ENCODE data around the gene NCOA1.

DNA sequence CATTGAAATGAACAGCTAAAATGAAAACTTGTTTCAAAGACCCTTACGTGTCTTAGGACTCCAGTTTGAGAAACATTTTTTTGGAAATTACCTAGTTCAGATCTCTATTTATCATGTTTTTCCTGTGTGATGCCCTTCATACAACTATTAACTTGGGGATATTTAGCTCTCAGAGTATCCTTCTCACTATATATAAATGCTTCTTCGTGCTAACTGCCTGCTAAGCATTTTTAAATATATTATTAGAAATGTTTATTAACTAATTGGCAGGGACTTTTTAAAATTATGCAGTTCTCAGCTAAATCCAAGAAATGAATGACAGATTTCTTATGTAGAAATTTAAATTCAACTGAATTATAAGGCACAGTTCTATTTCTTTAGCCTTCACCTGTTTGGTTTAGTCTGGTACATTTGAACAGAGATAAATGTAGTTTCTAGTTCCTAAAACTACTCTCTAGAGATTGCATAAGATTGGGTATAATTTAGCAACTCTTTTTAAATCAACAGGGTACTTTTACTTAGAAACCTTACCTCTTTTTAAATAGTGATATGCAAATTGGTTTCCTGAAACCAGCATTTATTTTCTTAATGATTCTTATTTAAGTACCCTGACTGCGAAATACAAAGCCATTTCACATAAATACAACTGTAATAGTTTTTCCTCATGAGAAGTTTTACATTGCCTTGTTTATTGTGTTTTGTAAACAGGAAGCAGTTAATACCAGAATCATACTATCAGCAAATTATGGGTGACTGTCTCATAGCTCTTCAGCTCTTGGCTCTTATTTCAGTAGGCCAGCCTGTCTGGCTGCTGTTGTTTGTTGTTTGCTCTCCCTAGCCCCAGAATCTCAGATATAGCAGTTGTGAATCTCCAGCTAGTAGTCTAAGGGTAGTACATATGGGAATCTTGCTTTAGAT, 161.5 kb downstream of the NCOA1 start:
- TF ChIP-seq, protein P1, sequence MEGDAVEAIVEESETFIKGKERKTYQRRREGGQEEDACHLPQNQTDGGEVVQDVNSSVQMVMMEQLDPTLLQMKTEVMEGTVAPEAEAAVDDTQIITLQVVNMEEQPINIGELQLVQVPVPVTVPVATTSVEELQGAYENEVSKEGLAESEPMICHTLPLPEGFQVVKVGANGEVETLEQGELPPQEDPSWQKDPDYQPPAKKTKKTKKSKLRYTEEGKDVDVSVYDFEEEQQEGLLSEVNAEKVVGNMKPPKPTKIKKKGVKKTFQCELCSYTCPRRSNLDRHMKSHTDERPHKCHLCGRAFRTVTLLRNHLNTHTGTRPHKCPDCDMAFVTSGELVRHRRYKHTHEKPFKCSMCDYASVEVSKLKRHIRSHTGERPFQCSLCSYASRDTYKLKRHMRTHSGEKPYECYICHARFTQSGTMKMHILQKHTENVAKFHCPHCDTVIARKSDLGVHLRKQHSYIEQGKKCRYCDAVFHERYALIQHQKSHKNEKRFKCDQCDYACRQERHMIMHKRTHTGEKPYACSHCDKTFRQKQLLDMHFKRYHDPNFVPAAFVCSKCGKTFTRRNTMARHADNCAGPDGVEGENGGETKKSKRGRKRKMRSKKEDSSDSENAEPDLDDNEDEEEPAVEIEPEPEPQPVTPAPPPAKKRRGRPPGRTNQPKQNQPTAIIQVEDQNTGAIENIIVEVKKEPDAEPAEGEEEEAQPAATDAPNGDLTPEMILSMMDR (conservative IDR thresholded peaks at IDR 0.05; ENCODE audit: low read length): no peak
- TF ChIP-seq EZH2phosphoT487 (IDR thresholded peaks at IDR 0.05; ENCODE audit: borderline replicate concordance, low read depth, low read length): no peak

All from OCI-LY7 (cell line).